Stimulated activated CD8-positive, alpha-beta memory T cell treated with anti-CD3 and anti-CD28 coated beads, Interleukin-15, amount 100 ng/mL, for 48 hours (primary cell): ENCODE results near the gene CDK2.

Experiments used
- DNase-seq, 2 donors: peaks; one replicate each; pipeline ENCODE4 v3.0.0-alpha.2; 2020; ENCODE audit warnings: low read depth in 2 of 2

The CDK2 gene

GRCh38 chr12:55937981-55938380, 28.6 kb upstream of the CDK2 start:
- DNase-seq = no peak

GRCh38 chr12:55938826-55939501, 27.7 kb upstream of the CDK2 start:
- DNase-seq = peak in 1 of 2 donors; percentile 44

GRCh38 chr12:55940065-55940732, 26.4 kb upstream of the CDK2 start:
- DNase-seq = peak; percentile 65 to 69

GRCh38 chr12:55942055-55942454, 24.6 kb upstream of the CDK2 start:
- DNase-seq = no peak

- DNase-seq = no peak
Observed at GRCh38 chr12:55942577-55943136, 24.0 kb upstream of the CDK2 start.

- DNase-seq = no peak
Observed at GRCh38 chr12:55946553-55946952, 20.1 kb upstream of the CDK2 start.

- DNase-seq = no peak
Observed at GRCh38 chr12:55955344-55955743, 11.3 kb upstream of the CDK2 start.

GRCh38 chr12:55955800-55956508, 10.7 kb upstream of the CDK2 start:
- no peak for DNase-seq

GRCh38 chr12:55957106-55957859, 9.3 kb upstream of the CDK2 start:
- no peak for DNase-seq

- DNase-seq = no peak
Observed at GRCh38 chr12:55963760-55964159, 2.9 kb upstream of the CDK2 start.

- DNase-seq = no peak
Observed at GRCh38 chr12:55965240-55965639, 1.4 kb upstream of the CDK2 start.

- DNase-seq = no peak
Observed at GRCh38 chr12:55965941-55966407, 656 bp upstream of the CDK2 start, which contains the start of gene PMEL. TSS of gene PMEL (minus strand) at chr12:55966042. CDS start at chr12:55966011, 31 bp downstream.

GRCh38 chr12:55969356-55969755, 2.7 kb downstream of the CDK2 start:
- no peak for DNase-seq

- DNase-seq = no peak
Observed at GRCh38 chr12:55970775-55971174, 4.1 kb downstream of the CDK2 start.

GRCh38 chr12:55972042-55972441, 5.4 kb downstream of the CDK2 start:
- DNase-seq = no peak

- DNase-seq = no peak
Observed at GRCh38 chr12:55972456-55972855, 5.8 kb downstream of the CDK2 start.

- DNase-seq = no peak
Observed at GRCh38 chr12:55972911-55973598, 6.4 kb downstream of the CDK2 start.

GRCh38 chr12:55973599-55974307, 7.1 kb downstream of the CDK2 start, which contains the start of gene RAB5B:
TSS of gene RAB5B (plus strand) at chr12:55974078. CDS start at chr12:55986961, 12,883 bp downstream.
- peak; percentile 97 for DNase-seq

GRCh38 chr12:55974308-55974730, 7.7 kb downstream of the CDK2 start:
- peak in 1 of 2 donors; percentile 27 for DNase-seq

GRCh38 chr12:55978393-55978792, 11.8 kb downstream of the CDK2 start:
- no peak for DNase-seq
